Fibroblast of lung (primary cell): ENCODE measurements around the gene EFCAB10. TPM values are rescaled to one million over a fixed set of nuclear protein-coding genes. Genes with fewer than 3 reads are reported as not detected.
A peak's percentile ranks its signal among the peaks of the same experiment; 100 is the strongest.

Experiments used
- DNase-seq, 2 donors: peaks; one replicate each; pipeline versions ENCODE4 v3.0.0 to v3.0.0-alpha.2; 2010; ENCODE audit warnings: low read depth in 2 of 2
- H2AFZ ChIP-seq: 2 replicates; pipeline ENCODE4 v1.5.1; 2012; ENCODE audit warnings: low read length, control low read depth, inconsistent platforms
- H3K27ac ChIP-seq: 2 replicates; pipeline ENCODE4 v1.5.1; 2011; ENCODE audit warnings: low read length, control low read depth; ENCODE audit not compliant: insufficient read depth
- H3K27me3 ChIP-seq: 2 replicates; pipeline ENCODE4 v1.5.1; 2011; ENCODE audit warnings: mild to moderate bottlenecking, low read length; ENCODE audit not compliant: control insufficient read depth, insufficient read depth
- H3K36me3 ChIP-seq: 2 replicates; pipeline ENCODE4 v1.5.1; 2011; ENCODE audit warnings: low read length; ENCODE audit not compliant: control insufficient read depth, insufficient read depth
- H3K4me1 ChIP-seq: 2 replicates; pipeline ENCODE4 v1.5.1; 2011; ENCODE audit warnings: low read length; ENCODE audit not compliant: control insufficient read depth, insufficient read depth; ENCODE audit errors: extremely low read depth
- H3K4me2 ChIP-seq: 2 replicates; pipeline ENCODE4 v1.5.1; 2011; ENCODE audit warnings: low read length, control low read depth; ENCODE audit not compliant: insufficient read depth; ENCODE audit errors: extremely low read depth
- H3K4me3 ChIP-seq, 4 experiments: fragments of 200-600 bp in 1 of 4; sonication (generic) in 1 of 4; replicated peaks in 1 of 4; 2 replicates each; pipeline ENCODE4 v1.5.1; 2011 to 2016; ENCODE audit warnings: low read length in 4 of 4, low read depth in 3 of 4, mild to moderate bottlenecking in 3 of 4, control low read depth in 2 of 4, inconsistent platforms in 1 of 4, mixed read lengths in 1 of 4; ENCODE audit not compliant: insufficient read depth in 1 of 4; ENCODE audit errors: control extremely low read depth in 1 of 4
- H3K79me2 ChIP-seq: 2 replicates; pipeline ENCODE4 v1.5.1; 2012; ENCODE audit warnings: mild to moderate bottlenecking, low read length, inconsistent platforms; ENCODE audit not compliant: control insufficient read depth, insufficient read depth
- H3K9ac ChIP-seq: 2 replicates; pipeline ENCODE4 v1.5.1; 2011; ENCODE audit warnings: mild to moderate bottlenecking, low read length, control low read depth; ENCODE audit not compliant: insufficient read depth
- H3K9me3 ChIP-seq: 2 replicates; pipeline ENCODE4 v1.5.1; 2012; ENCODE audit warnings: low read depth, low read length; ENCODE audit not compliant: control insufficient read depth, insufficient read depth
- H4K20me1 ChIP-seq: 2 replicates; pipeline ENCODE4 v1.5.1; 2011; ENCODE audit warnings: low read length; ENCODE audit not compliant: control insufficient read depth, insufficient read depth; ENCODE audit errors: extremely low read depth
- CTCF ChIP-seq, 2 donors: IDR thresholded peaks in 1 of 2; conservative IDR thresholded peaks in 1 of 2; 1 replicate in 1 of 2; 2 replicates in 1 of 2; pipeline ENCODE4 v1.5.1; 2011 to 2012; ENCODE audit warnings: low read length in 2 of 2, control low read depth in 1 of 2, inconsistent platforms in 1 of 2, low read depth in 1 of 2, mild to moderate bottlenecking in 1 of 2
- EZH2 ChIP-seq: IDR thresholded peaks from 2 replicates; pipeline ENCODE4 v1.5.1; 2012; ENCODE audit warnings: low read length, control low read depth, mild to moderate bottlenecking; ENCODE audit errors: missing control alignments
- polyA plus RNA-seq, 2 donors: library from polyadenylated mRNA; depleted of rRNA in 1 of 2; stranded (reverse) in 1 of 2; unstranded in 1 of 2; fragments of >200 nt; gene quantifications; 2 replicates each; pipeline ENCODE4 v1.2.1, GENCODE V29; 2011 to 2012; ENCODE audit warnings: missing spikeins in 1 of 2
- total RNA-seq: library from RNA; depleted of rRNA; stranded (reverse); fragments of >200 nt; gene quantifications from 2 replicates; pipeline ENCODE4 v1.2.1, GENCODE V29; 2014

The EFCAB10 gene
- total and polyA plus RNA-seq, 2 donors (not counting 1 experiment from before 2014, with no cell fraction given), result not detected

- no peaks in the 10 kb centered on the region for H3K9me3 ChIP-seq
Measured at GRCh38 chr7:105532709-105533460, 48.4 kb downstream of the EFCAB10 start.

GRCh38 chr7:105531792-105532671, 49.3 kb downstream of the EFCAB10 start, which contains the start of gene RINT1:
Gene RINT1 (plus strand): TSS chr7:105532201. CDS start chr7:105532316, 115 bp downstream.
- no peaks in the 10 kb centered on the region for H4K20me1 ChIP-seq

More at GRCh38 chr7:105532709-105533460, 48.4 kb downstream of the EFCAB10 start:
- Histone ChIP-seq H3K4me2 (peak overlapping the region; percentile 88), H2AFZ (peak overlapping the region; percentile 100), H3K79me2 (peaks cover 21% of the 10 kb centered on the region), H3K27me3 (no peaks in the 10 kb centered on the region), H3K36me3 (peaks cover 1% of the 10 kb centered on the region), H3K9ac (peak overlapping the region; percentile 98), H3K27ac (peak overlapping the region; percentile 94), H4K20me1 (no peaks in the 10 kb centered on the region), H3K4me1 (no peaks in the 10 kb centered on the region), H3K4me3 (peak overlapping the region; percentile 75 to 100 (median 100))
- TF ChIP-seq CTCF (conservative IDR thresholded peaks at IDR 0.05 in 1 of 2, IDR thresholded peaks at IDR 0.05 in 1 of 2; ENCODE audit: low read depth in 1 of 2, low read length in 2 of 2) (no peak), EZH2 (no peak)
- DNase-seq, result no peak

More at GRCh38 chr7:105531792-105532671, 49.3 kb downstream of the EFCAB10 start, which contains the start of gene RINT1:
- no peaks in the 10 kb centered on the region for H3K9me3 ChIP-seq
- H3K27ac ChIP-seq, result peak within 1 kb of the TSS; percentile 94
- peak within 1 kb of the TSS; percentile 93 for H3K4me2 ChIP-seq
- TF ChIP-seq CTCF (conservative IDR thresholded peaks at IDR 0.05 in 1 of 2, IDR thresholded peaks at IDR 0.05 in 1 of 2; ENCODE audit: low read depth in 1 of 2, low read length in 2 of 2) (peak; percentile 71 to 74), EZH2 (no peak)
- peak within 1 kb of the TSS; percentile 75 to 100 (median 100) for H3K4me3 ChIP-seq
- H3K4me1 ChIP-seq, result no peaks in the 10 kb centered on the region
- peak within 1 kb of the TSS; percentile 100 for H2AFZ ChIP-seq
- H3K79me2 ChIP-seq, result peaks cover 21% of the 10 kb centered on the region
- H3K9ac ChIP-seq, result peak within 1 kb of the TSS; percentile 98
- peak; percentile 90 to 92 for DNase-seq
- no peaks in the 10 kb centered on the region for H3K27me3 ChIP-seq
- H3K36me3 ChIP-seq, result peaks cover 1% of the 10 kb centered on the region
